Cardiac muscle cell (in vitro differentiated cells and primary cell): Measurements from ENCODE around the gene INS. TPM values are rescaled to one million over a fixed set of nuclear protein-coding genes. Genes with fewer than 3 reads are reported as not detected.
"Not testable (repeated sequence)": the region's sequence is repeated elsewhere in the genome, so short reads cannot be mapped to it uniquely, and the experiment has no call there.

ENCODE experiments used
- DNase-seq, 2 donors: peaks; one replicate each; pipeline versions ENCODE4 v3.0.0 to v3.0.0-alpha.2; 2010 to 2017; ENCODE audit warnings: low read depth in 1 of 2, low spot score in 1 of 2
- H3K27ac ChIP-seq: fragments of 200-600 bp; sonication (generic); 2 replicates; pipeline ENCODE4 v1.5.1; 2016
- H3K27me3 ChIP-seq: fragments of 200-600 bp; sonication (generic); 2 replicates; pipeline ENCODE4 v1.6.0; 2016; ENCODE audit warnings: control low read depth
- H3K36me3 ChIP-seq: fragments of 200-600 bp; sonication (generic); 2 replicates; pipeline ENCODE4 v1.5.1; 2016; ENCODE audit warnings: control low read depth
- H3K4me1 ChIP-seq: fragments of 200-600 bp; sonication (generic); 2 replicates; pipeline ENCODE4 v1.8.1; 2017; ENCODE audit warnings: low read depth, mild to moderate bottlenecking, mixed run types
- H3K4me3 ChIP-seq: fragments of 200-600 bp; sonication (generic); 2 replicates; pipeline ENCODE4 v1.5.1; 2016; ENCODE audit warnings: mild to moderate bottlenecking
- H3K9me3 ChIP-seq: fragments of 200-600 bp; sonication (generic); 2 replicates; pipeline ENCODE4 v1.5.1; 2017; ENCODE audit warnings: low read depth, mild to moderate bottlenecking, control low read depth
- polyA plus RNA-seq: library from polyadenylated mRNA; unstranded; fragments of >200 nt; fragmentation: Nextera tagmentation; extraction: Ambion mirVana; gene quantifications from 2 replicates; pipeline ENCODE4 v1.2.1, GENCODE V29; 2016
- total RNA-seq: library from RNA; depleted of rRNA; stranded (reverse); fragments of >200 nt; gene quantifications from 2 replicates; pipeline ENCODE4 v1.2.3, GENCODE V29; 2016
- TF ChIP-seq, protein P1 (sequence below): IDR thresholded peaks from 2 replicates; pipeline ENCODE4 v1.5.1; 2012; ENCODE audit warnings: low read depth, mild to moderate bottlenecking, low read length

INS gene
- total and polyA plus RNA-seq, 2 experiments from 2014 or later = not detected

GRCh38 chr11:2127482-2128129 is 33.4 kb downstream of the INS start:
- Histone ChIP-seq H3K9me3 (no peaks in the 10 kb centered on the region), H3K36me3 (no peaks in the 10 kb centered on the region), H3K4me1 (no peaks in the 10 kb centered on the region), H3K27ac (no peak overlapping the region), H3K27me3 (no peaks in the 10 kb centered on the region), H3K4me3 (no peak overlapping the region)
- DNase-seq = no peak
- TF ChIP-seq, protein P1, sequence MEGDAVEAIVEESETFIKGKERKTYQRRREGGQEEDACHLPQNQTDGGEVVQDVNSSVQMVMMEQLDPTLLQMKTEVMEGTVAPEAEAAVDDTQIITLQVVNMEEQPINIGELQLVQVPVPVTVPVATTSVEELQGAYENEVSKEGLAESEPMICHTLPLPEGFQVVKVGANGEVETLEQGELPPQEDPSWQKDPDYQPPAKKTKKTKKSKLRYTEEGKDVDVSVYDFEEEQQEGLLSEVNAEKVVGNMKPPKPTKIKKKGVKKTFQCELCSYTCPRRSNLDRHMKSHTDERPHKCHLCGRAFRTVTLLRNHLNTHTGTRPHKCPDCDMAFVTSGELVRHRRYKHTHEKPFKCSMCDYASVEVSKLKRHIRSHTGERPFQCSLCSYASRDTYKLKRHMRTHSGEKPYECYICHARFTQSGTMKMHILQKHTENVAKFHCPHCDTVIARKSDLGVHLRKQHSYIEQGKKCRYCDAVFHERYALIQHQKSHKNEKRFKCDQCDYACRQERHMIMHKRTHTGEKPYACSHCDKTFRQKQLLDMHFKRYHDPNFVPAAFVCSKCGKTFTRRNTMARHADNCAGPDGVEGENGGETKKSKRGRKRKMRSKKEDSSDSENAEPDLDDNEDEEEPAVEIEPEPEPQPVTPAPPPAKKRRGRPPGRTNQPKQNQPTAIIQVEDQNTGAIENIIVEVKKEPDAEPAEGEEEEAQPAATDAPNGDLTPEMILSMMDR = no peak

DNA sequence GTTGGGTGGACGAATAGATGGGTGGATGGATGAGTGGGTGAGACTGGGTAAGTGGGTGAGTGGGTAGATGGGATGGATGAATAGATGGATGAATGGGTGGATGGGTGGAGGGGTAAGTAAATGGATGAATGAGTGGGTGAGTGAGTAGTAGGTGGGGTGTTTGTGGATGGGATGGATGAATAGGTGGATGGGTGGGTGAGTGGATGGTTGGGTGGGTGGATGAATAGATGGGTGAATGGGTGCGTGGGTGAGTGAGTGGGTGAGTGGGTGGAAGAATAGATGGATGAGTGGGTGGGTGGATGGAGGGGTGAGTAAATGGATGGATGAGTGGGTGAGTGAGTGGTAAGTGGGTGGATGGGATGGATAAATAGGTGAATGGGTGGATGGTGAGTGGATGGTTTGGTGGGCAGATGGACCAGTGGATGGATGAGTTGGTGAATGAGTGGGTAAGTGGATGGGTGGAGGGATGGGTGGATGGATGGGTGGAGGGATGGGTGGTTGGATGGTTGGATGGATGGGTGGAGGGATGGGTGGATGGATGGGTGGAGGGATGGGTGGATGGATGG is 34.4 kb downstream of the INS start:
- Histone ChIP-seq H3K27me3 (no peaks in the 10 kb centered on the region), H3K4me1 (no peaks in the 10 kb centered on the region), H3K4me3 (no peak overlapping the region), H3K36me3 (no peaks in the 10 kb centered on the region), H3K9me3 (no peaks in the 10 kb centered on the region), H3K27ac (no peak overlapping the region)
- TF ChIP-seq, protein P1 = no peak
- DNase-seq = no peak

- not testable (repeated sequence) for H3K27ac ChIP-seq, H3K4me1 ChIP-seq, H3K9me3 ChIP-seq, H3K36me3 ChIP-seq, H3K27me3 ChIP-seq, H3K4me3 ChIP-seq, DNase-seq
Measured at GRCh38 chr11:2124736-2125484, 36.1 kb downstream of the INS start.

DNA sequence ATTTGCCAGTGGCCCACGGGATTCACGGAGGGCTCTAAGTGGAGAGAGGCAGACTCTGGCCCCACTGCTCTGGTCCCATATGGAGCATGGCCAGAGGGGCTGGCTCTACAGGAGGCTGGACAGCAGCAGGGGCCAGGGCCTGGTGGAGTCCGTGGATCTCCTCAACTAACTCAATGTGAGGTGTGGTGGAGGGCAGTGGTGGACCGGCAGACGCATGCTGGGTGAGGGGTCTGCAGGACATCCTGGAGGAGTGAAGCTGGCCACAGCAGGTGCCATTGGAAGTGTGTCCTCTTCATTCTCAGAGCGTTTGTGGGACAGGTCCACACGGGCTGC is 37.4 kb downstream of the INS start:
- H3K27ac ChIP-seq = no peak overlapping the region
- no peak for DNase-seq
- no peaks in the 10 kb centered on the region for H3K4me1 ChIP-seq
- TF ChIP-seq, protein P1 = no peak
- no peaks in the 10 kb centered on the region for H3K36me3 ChIP-seq
- H3K27me3 ChIP-seq = no peaks in the 10 kb centered on the region
- H3K4me3 ChIP-seq = no peak overlapping the region
- H3K9me3 ChIP-seq = no peaks in the 10 kb centered on the region

DNA sequence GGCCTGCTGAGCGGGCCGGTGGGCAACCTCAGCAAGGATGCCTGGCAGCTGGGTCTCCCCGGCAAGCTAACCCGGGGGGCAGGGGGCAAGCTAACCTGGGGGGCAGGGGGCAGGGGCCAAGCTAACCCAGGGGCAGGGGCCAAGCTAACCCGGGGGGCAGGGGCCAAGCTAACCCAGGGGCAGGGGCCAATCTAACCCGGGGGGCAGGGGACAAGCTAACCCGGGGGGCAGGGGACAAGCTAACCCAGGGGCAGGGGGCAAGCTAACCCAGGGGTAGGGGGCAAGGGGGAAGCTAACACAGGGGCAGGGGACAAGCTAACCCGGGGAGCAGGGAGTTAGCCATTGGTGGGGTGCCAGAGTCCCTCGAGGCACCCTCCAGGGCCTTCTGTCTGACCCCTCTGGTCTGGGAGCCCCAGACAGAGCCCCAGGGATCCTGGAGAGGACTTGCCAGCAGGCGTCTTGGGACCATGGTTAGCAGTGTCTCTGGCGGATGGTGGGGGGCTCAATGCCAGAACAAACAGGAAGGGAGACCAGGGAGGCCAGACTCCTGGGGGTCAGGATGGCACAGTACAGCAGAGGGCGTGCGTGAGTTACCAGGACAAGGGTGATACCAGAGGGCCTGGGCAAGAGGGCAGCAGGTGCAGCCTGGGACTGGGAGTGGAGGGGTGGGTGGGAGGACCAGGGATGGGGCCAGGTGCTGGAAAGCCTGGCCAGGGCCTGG is 37.9 kb downstream of the INS start:
- Histone ChIP-seq H3K9me3 (no peaks in the 10 kb centered on the region), H3K4me1 (no peaks in the 10 kb centered on the region), H3K4me3 (no peak overlapping the region), H3K27me3 (no peaks in the 10 kb centered on the region), H3K27ac (no peak overlapping the region), H3K36me3 (no peaks in the 10 kb centered on the region)
- no peak for DNase-seq
- TF ChIP-seq, protein P1 = no peak
